Tibial nerve (tissue), 4 donors: ENCODE measurements around the gene NEO1. TPM values are rescaled to one million over a fixed set of nuclear protein-coding genes. Genes with fewer than 3 reads are reported as not detected.

ENCODE experiments used
- DNase-seq, 2 donors: peaks; one replicate each; pipeline ENCODE4 v3.0.0-alpha.2; 2019; ENCODE audit warnings: low spot score in 2 of 2
- H3K27ac ChIP-seq, 4 donors: fragments of 200-600 bp; sonication (generic) in 3 of 4; one replicate each; pipeline ENCODE4 v1.5.1; 2017 to 2019; ENCODE audit warnings: mild to moderate bottlenecking in 1 of 4
- H3K27me3 ChIP-seq, 2 donors: fragments of 200-600 bp; sonication (generic) in 1 of 2; one replicate each; pipeline versions ENCODE4 v1.5.1 to v1.6.0; 2017 to 2019
- H3K36me3 ChIP-seq, 3 donors: fragments of 200-600 bp; sonication (generic); one replicate each; pipeline ENCODE4 v1.5.1; 2018 to 2019
- H3K4me1 ChIP-seq, 4 donors: fragments of 200-600 bp; sonication (generic) in 3 of 4; one replicate each; pipeline ENCODE4 v1.5.1; 2017 to 2019
- H3K4me3 ChIP-seq, 4 donors: fragments of 200-600 bp; sonication (generic) in 3 of 4; one replicate each; pipeline ENCODE4 v1.5.1; 2017 to 2019; ENCODE audit warnings: mild to moderate bottlenecking in 1 of 4, moderate library complexity in 1 of 4
- H3K9me3 ChIP-seq, 4 donors: fragments of 200-600 bp; sonication (generic) in 3 of 4; one replicate each; pipeline ENCODE4 v1.5.1; 2017 to 2019
- CTCF ChIP-seq, 5 experiments: fragments of 200-600 bp in 3 of 5; fragments of 450-650 bp in 2 of 5; sonication (generic) in 3 of 5; IDR thresholded peaks; one replicate each; pipeline ENCODE4 v1.5.1; 2016 to 2019; ENCODE audit warnings: antibody characterized with exemption in 5 of 5, mild to moderate bottlenecking in 3 of 5, moderate library complexity in 2 of 5
- EP300 ChIP-seq, 2 donors: sonication (generic); formaldehyde crosslinking; IDR thresholded peaks; one replicate each; pipeline ENCODE4 v1.6.1; 2017; ENCODE audit warnings: antibody characterized with exemption in 2 of 2, mild to moderate bottlenecking in 1 of 2
- POLR2A ChIP-seq, 2 donors: fragments of 450-650 bp; IDR thresholded peaks; one replicate each; pipeline ENCODE4 v1.6.1; 2017; ENCODE audit warnings: antibody characterized with exemption in 2 of 2, mild to moderate bottlenecking in 2 of 2, moderate library complexity in 2 of 2
- WGBS, 2 donors: methylation state at CpG; one replicate each; pipeline ENCODE4 v1.1.5; 2018; 5-methylcytosine and 5-hydroxymethylcytosine counted together
- total RNA-seq, 4 donors: library from RNA; depleted of rRNA; stranded (reverse); fragments of >200 nt; gene quantifications; one replicate each; pipeline ENCODE4 v1.1.0, GENCODE V29; 2016

NEO1 gene
- total RNA-seq, 4 donors from 2014 or later: 18.6 to 48.3 (median 41.4) TPM

- no peaks in the 10 kb centered on the region for H3K9me3 ChIP-seq
- peak overlapping the region in 3 of 4 donors; percentile 88 to 91 (median 90) for H3K27ac ChIP-seq
- peaks cover 0 to 34% (median 4%) of the 10 kb centered on the region in 4 donors for H3K4me1 ChIP-seq
- H3K27me3 ChIP-seq: no peaks in the 10 kb centered on the region
- 16 to 18% methylated on average over 10 of the region's 10 CpGs for WGBS, 2 donors
- peak overlapping the region; percentile 63 to 90 (median 77) for H3K4me3 ChIP-seq
- TF ChIP-seq CTCF (IDR thresholded peaks at IDR 0.05) (no peak), POLR2A (IDR thresholded peaks at IDR 0.05) (no peak), EP300 (IDR thresholded peaks at IDR 0.05) (no peak)
- H3K36me3 ChIP-seq: no peaks in the 10 kb centered on the region
- DNase-seq: no peak
Measured at GRCh38 chr15:73050561-73051295, 1.5 kb upstream of the NEO1 start.

- DNase-seq: peak; percentile 6 to 14
- 1 to 2% methylated on average over 17 to 40 of the region's 42 CpGs for WGBS, 2 donors
- H3K4me3 ChIP-seq: peak overlapping the region; percentile 63 to 90 (median 77)
- no peaks in the 10 kb centered on the region for H3K36me3 ChIP-seq
- no peaks in the 10 kb centered on the region for H3K9me3 ChIP-seq
- TF ChIP-seq EP300 (IDR thresholded peaks at IDR 0.05): no peak
- TF ChIP-seq POLR2A (IDR thresholded peaks at IDR 0.05): no peak
- no peak for TF ChIP-seq CTCF (IDR thresholded peaks at IDR 0.05)
- H3K27ac ChIP-seq: peak overlapping the region; percentile 88 to 92 (median 90)
- peaks cover 0 to 34% (median 4%) of the 10 kb centered on the region in 4 donors for H3K4me1 ChIP-seq
- H3K27me3 ChIP-seq: no peaks in the 10 kb centered on the region
Measured at GRCh38 chr15:73051391-73051806, 864 bp upstream of the NEO1 start.

- Histone ChIP-seq H3K27me3 (no peaks in the 10 kb centered on the region), H3K4me3 (peak overlapping the region; percentile 63 to 90 (median 71)), H3K9me3 (no peaks in the 10 kb centered on the region), H3K36me3 (no peaks in the 10 kb centered on the region), H3K4me1 (peaks cover 0 to 34% (median 4%) of the 10 kb centered on the region in 4 donors), H3K27ac (peak overlapping the region; percentile 53 to 90 (median 72))
- TF ChIP-seq EP300 (IDR thresholded peaks at IDR 0.05) (no peak), CTCF (IDR thresholded peaks at IDR 0.05) (peak in 4 of 5 experiments; percentile 11 to 30 (median 20))
- 1% methylated on average over 17 to 37 of the region's 61 CpGs for WGBS, 2 donors
- peak; percentile 16 to 36 for DNase-seq
Measured at GRCh38 chr15:73052653-73053397, 562 bp downstream of the NEO1 start.

- WGBS, 2 donors: 6 to 9% methylated on average over 8 of the region's 8 CpGs
- peak overlapping the region; percentile 63 to 90 (median 71) for H3K4me3 ChIP-seq
Measured at GRCh38 chr15:73053398-73053723, 1.1 kb downstream of the NEO1 start.

More at GRCh38 chr15:73053398-73053723, 1.1 kb downstream of the NEO1 start:
- peaks cover 0 to 34% (median 4%) of the 10 kb centered on the region in 4 donors for H3K4me1 ChIP-seq
- H3K27ac ChIP-seq: peak overlapping the region in 3 of 4 donors; percentile 64 to 90 (median 81)
- no peaks in the 10 kb centered on the region for H3K9me3 ChIP-seq
- no peaks in the 10 kb centered on the region for H3K36me3 ChIP-seq
- DNase-seq: no peak
- no peaks in the 10 kb centered on the region for H3K27me3 ChIP-seq
- TF ChIP-seq POLR2A (IDR thresholded peaks at IDR 0.05) (no peak), EP300 (IDR thresholded peaks at IDR 0.05) (no peak), CTCF (IDR thresholded peaks at IDR 0.05) (no peak)
